Natural killer cell (primary cell): ENCODE measurements around the gene ATG10. TPM values are rescaled to one million over a fixed set of nuclear protein-coding genes. Genes with fewer than 3 reads are reported as not detected.
"Not testable (repeated sequence)": the region's sequence is repeated elsewhere in the genome, so short reads cannot be mapped to it uniquely, and the experiment has no call there.

Source experiments
- ATAC-seq, 3 donors: fragments of 150-1000 bp in 2 of 3; fragments of 200-7000 bp in 1 of 3; cut with Tn5 transposase; 1 replicate in 1 of 3; 2 replicates in 2 of 3; pipeline ENCODE4 v1.10.0; 2021; ENCODE audit warnings: mild to moderate bottlenecking in 2 of 3, moderate library complexity in 2 of 3
- DNase-seq, 2 donors: peaks; one replicate each; pipeline versions ENCODE4 v3.0.0 to v3.0.0-alpha.2; 2013 to 2021; ENCODE audit warnings: mixed read lengths in 1 of 2
- H3K27ac ChIP-seq: one replicate; pipeline ENCODE4 v1.5.1; 2013; ENCODE audit warnings: mild to moderate bottlenecking, low read length
- H3K27me3 ChIP-seq: one replicate; pipeline ENCODE4 v1.6.1; 2013; ENCODE audit warnings: low read length; ENCODE audit not compliant: control insufficient read depth, insufficient read depth
- H3K36me3 ChIP-seq: one replicate; pipeline ENCODE4 v1.6.1; 2013; ENCODE audit warnings: low read length; ENCODE audit not compliant: control insufficient read depth, insufficient read depth
- H3K4me1 ChIP-seq: one replicate; pipeline ENCODE4 v1.6.1; 2013; ENCODE audit warnings: low read length; ENCODE audit not compliant: control insufficient read depth, insufficient read depth
- H3K4me3 ChIP-seq: one replicate; pipeline ENCODE4 v1.5.1; 2013; ENCODE audit warnings: low read length
- H3K9me3 ChIP-seq: one replicate; pipeline ENCODE4 v1.6.1; 2013; ENCODE audit warnings: low read length; ENCODE audit not compliant: control insufficient read depth, insufficient read depth
- H3K27ac Mint-ChIP-seq, 2 donors: one replicate each; pipeline ENCODE4 v1.8.0; 2022; ENCODE audit warnings: mild to moderate bottlenecking in 2 of 2, mixed read lengths in 2 of 2, moderate library complexity in 1 of 2
- H3K27me3 Mint-ChIP-seq, 2 donors: one replicate each; pipeline ENCODE4 v1.8.0; 2022; ENCODE audit warnings: low read depth in 2 of 2, mixed read lengths in 2 of 2
- H3K36me3 Mint-ChIP-seq: one replicate; pipeline ENCODE4 v1.8.0; 2022; ENCODE audit warnings: mixed read lengths
- H3K4me1 Mint-ChIP-seq, 2 donors: one replicate each; pipeline ENCODE4 v1.8.0; 2022; ENCODE audit warnings: mixed read lengths in 2 of 2
- H3K4me3 Mint-ChIP-seq: one replicate; pipeline ENCODE4 v1.8.0; 2022; ENCODE audit warnings: mild to moderate bottlenecking, moderate library complexity, mixed read lengths
- H3K9me3 Mint-ChIP-seq, 2 donors: one replicate each; pipeline ENCODE4 v1.8.0; 2022; ENCODE audit warnings: mixed read lengths in 2 of 2
- CTCF ChIP-seq: fragments of 200-600 bp; IDR thresholded peaks from one replicate; pipeline ENCODE4 v1.8.0; 2022; ENCODE audit warnings: antibody characterized with exemption
- WGBS: methylation state at CpG from one replicate; pipeline ENCODE4 v1.1.7; 2013; ENCODE audit warnings: missing lambda C conversion rate; ENCODE audit not compliant: insufficient coverage; 5-methylcytosine and 5-hydroxymethylcytosine counted together
- intact Hi-C: fragments of 100-400 bp; cut with micrococcal nuclease; formaldehyde crosslinking; loops from one replicate; pipeline ENCODE4 v1.14.2; 2022
- total RNA-seq, 4 donors: library from RNA; stranded (reverse); fragments of 120-200 nt in 1 of 4; gene quantifications; one replicate each; pipeline versions ENCODE4 v1.2.3 to v1.2.4, GENCODE V29; 2013 to 2022

Gene ATG10
- total RNA-seq, 3 donors from 2014 or later (not counting 1 experiment from before 2014, with no cell fraction given) = 9.0 to 11.5 (median 11.4) TPM

- Histone ChIP-seq H3K4me3 (no peak overlapping the region), H3K27ac (no peak overlapping the region), H3K4me1 (no peaks in the 10 kb centered on the region), H3K9me3 (peaks cover 3% of the 10 kb centered on the region), H3K27me3 (no peaks in the 10 kb centered on the region), H3K36me3 (no peaks in the 10 kb centered on the region)
- Mint-ChIP-seq H3K27me3 (peaks cover 0 to 3% of the 10 kb centered on the region in 2 donors), H3K9me3 (peaks cover 4 to 8% of the 10 kb centered on the region in 2 donors), H3K4me3 (no peak overlapping the region), H3K36me3 (peaks cover 10% of the 10 kb centered on the region), H3K4me1 (no peaks in the 10 kb centered on the region), H3K27ac (no peak overlapping the region)
- intact Hi-C loops = no loop called here
- no peak for TF ChIP-seq CTCF
- ATAC-seq = no peak
- no peak for DNase-seq
- no CpG with 5 or more reads among the region's 1 CpG for WGBS
Measured at GRCh38 chr5:81942746-81943145, 29.1 kb upstream of the ATG10 start.

- TF ChIP-seq CTCF = no peak
- Histone ChIP-seq H3K9me3 (no peaks in the 10 kb centered on the region), H3K4me3 (no peak overlapping the region), H3K27me3 (no peaks in the 10 kb centered on the region), H3K4me1 (no peaks in the 10 kb centered on the region), H3K36me3 (no peaks in the 10 kb centered on the region), H3K27ac (no peak overlapping the region)
- ATAC-seq (no peak), DNase-seq (no peak)
- Mint-ChIP-seq H3K27ac (no peak overlapping the region), H3K4me3 (no peak overlapping the region), H3K36me3 (peaks cover under 1% of the 10 kb centered on the region), H3K9me3 (no peaks in the 10 kb centered on the region), H3K27me3 (no peaks in the 10 kb centered on the region), H3K4me1 (no peaks in the 10 kb centered on the region)
- WGBS = 90% methylated on average over 3 of the region's 3 CpGs
- intact Hi-C loops = no loop called here
Measured at GRCh38 chr5:81948349-81948748, 23.5 kb upstream of the ATG10 start.

GRCh38 chr5:81949462-81949861, 22.4 kb upstream of the ATG10 start:
- no peak overlapping the region for H3K4me3 ChIP-seq
- TF ChIP-seq CTCF = no peak
- no peaks in the 10 kb centered on the region for H3K36me3 Mint-ChIP-seq
- H3K27ac ChIP-seq = no peak overlapping the region
- H3K27ac Mint-ChIP-seq = no peak overlapping the region
- H3K27me3 Mint-ChIP-seq = peaks cover 0 to under 1% of the 10 kb centered on the region in 2 donors
- no peaks in the 10 kb centered on the region for H3K4me1 Mint-ChIP-seq
- no peaks in the 10 kb centered on the region for H3K36me3 ChIP-seq
- intact Hi-C loops = no loop called here
- no peaks in the 10 kb centered on the region for H3K9me3 ChIP-seq
- no peak overlapping the region for H3K4me3 Mint-ChIP-seq
- no peak for DNase-seq
- ATAC-seq = no peak
- WGBS = 100% methylated on average over 3 of the region's 3 CpGs
- no peaks in the 10 kb centered on the region for H3K9me3 Mint-ChIP-seq
- no peaks in the 10 kb centered on the region for H3K27me3 ChIP-seq
- no peaks in the 10 kb centered on the region for H3K4me1 ChIP-seq

- no peaks in the 10 kb centered on the region for H3K9me3 ChIP-seq
- ATAC-seq = no peak
- Mint-ChIP-seq H3K4me3 (no peak overlapping the region), H3K27me3 (peaks cover 0 to 8% of the 10 kb centered on the region in 2 donors), H3K36me3 (no peaks in the 10 kb centered on the region), H3K4me1 (no peaks in the 10 kb centered on the region), H3K9me3 (no peaks in the 10 kb centered on the region), H3K27ac (no peak overlapping the region)
- TF ChIP-seq CTCF = no peak
- no peak overlapping the region for H3K27ac ChIP-seq
- DNase-seq = no peak
- H3K4me3 ChIP-seq = no peak overlapping the region
- no peaks in the 10 kb centered on the region for H3K36me3 ChIP-seq
- H3K4me1 ChIP-seq = no peaks in the 10 kb centered on the region
- WGBS = 40% methylated on average over 1 of the region's 1 CpG
- intact Hi-C loops = no loop called here
- H3K27me3 ChIP-seq = no peaks in the 10 kb centered on the region
Measured at GRCh38 chr5:81950996-81951395, 20.8 kb upstream of the ATG10 start.

- DNase-seq, H3K36me3 ChIP-seq, H3K36me3 Mint-ChIP-seq, H3K9me3 ChIP-seq, ATAC-seq, H3K27ac ChIP-seq, intact Hi-C loops, H3K9me3 Mint-ChIP-seq, H3K4me3 ChIP-seq, H3K4me1 ChIP-seq, H3K27ac Mint-ChIP-seq, H3K4me1 Mint-ChIP-seq, H3K27me3 Mint-ChIP-seq, H3K4me3 Mint-ChIP-seq, H3K27me3 ChIP-seq: not testable (repeated sequence)
- 89% methylated on average over 7 of the region's 8 CpGs for WGBS
Measured at GRCh38 chr5:81954796-81955195, 17.0 kb upstream of the ATG10 start.

GRCh38 chr5:81958129-81958528, 13.7 kb upstream of the ATG10 start:
- H3K27ac Mint-ChIP-seq, H3K9me3 ChIP-seq, DNase-seq, intact Hi-C loops, H3K27ac ChIP-seq, H3K4me3 Mint-ChIP-seq, H3K36me3 Mint-ChIP-seq, H3K36me3 ChIP-seq, H3K4me1 ChIP-seq, ATAC-seq, H3K4me1 Mint-ChIP-seq, H3K9me3 Mint-ChIP-seq, H3K27me3 ChIP-seq, H3K4me3 ChIP-seq: not testable (repeated sequence)
- H3K27me3 Mint-ChIP-seq = peaks cover 0 to 12% of the 10 kb centered on the region in 2 donors
- 80% methylated on average over 1 of the region's 2 CpGs for WGBS
